GM21390 (cell line): ENCODE results near the gene ATP7A.
"Not testable (repeated sequence)": the region's sequence is repeated elsewhere in the genome, so short reads cannot be mapped to it uniquely, and the experiment has no call there.

Source experiments
- ATAC-seq: cut with Tn5 transposase; IDR thresholded peaks from one replicate; pipeline ENCODE4 v1.9.1; 2021; ENCODE audit not compliant: unreplicated experiment

ATP7A gene

DNA sequence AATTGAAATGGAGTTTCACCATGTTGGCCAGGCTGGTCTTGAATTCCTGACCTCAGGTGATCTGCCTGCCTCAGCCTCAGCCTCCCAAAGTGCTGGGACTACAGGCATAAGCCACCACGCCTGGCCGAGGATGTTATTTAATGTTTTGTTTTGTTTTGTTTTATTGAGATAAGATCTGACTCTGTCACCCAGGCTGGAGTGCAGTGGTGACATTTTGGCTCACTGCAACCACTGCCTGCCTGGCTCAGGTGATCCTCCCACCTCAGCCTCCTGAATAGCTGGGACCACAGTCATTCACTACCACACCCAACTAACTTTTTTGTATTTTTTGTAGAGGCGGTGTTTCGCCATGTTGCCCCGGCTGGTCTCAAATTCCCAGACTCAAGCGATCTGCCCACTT is 34.5 kb downstream of the ATP7A start:
- ATAC-seq = not testable (repeated sequence)

DNA sequence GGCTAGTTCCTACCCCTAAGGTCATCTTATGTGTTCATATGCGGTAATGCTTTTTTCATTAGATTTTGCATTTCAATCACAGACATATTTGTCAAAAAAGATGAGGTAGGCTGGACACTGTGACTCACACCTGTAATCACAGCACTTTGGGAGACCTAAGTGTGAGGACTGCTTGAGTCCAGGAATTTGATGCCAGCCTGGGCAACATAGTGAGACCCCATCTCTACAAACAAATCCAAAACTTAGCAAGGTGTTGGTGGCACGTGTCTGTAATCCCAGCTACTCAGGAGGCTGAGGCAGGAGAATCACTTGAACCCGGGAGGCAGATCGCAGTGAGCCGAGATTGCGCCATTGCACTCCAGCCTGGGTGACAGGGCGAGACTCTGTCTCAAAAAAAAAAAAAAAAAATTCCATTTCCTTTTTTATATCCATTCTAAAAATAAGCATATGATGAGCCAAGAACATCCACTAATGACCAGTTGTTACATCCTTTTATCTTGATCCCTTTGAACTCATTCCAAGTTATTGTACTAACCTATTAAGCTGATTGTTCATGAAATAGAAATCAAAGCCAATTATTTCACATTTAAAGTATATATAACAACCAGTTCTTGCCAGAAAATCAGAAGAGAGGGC is 35.5 kb downstream of the ATP7A start:
- ATAC-seq = no peak

DNA sequence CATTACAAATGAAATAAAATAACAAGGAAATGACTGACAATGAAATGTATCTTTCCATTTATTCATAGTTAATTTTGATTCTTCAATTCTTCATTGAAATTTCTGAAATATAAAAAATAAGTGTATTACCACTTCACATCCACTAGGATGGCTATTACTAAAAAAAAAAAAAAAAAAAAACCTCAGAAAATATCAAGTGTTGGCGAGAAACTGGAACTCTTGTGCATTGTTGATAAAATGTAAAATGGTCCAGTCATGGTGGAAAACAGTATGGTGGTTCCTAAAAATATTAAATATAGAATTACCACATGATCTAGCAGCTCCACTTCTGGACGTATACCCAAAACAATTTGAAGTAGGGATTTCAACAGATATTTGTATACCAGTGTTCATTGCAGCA is 36.1 kb downstream of the ATP7A start:
- no peak for ATAC-seq

DNA sequence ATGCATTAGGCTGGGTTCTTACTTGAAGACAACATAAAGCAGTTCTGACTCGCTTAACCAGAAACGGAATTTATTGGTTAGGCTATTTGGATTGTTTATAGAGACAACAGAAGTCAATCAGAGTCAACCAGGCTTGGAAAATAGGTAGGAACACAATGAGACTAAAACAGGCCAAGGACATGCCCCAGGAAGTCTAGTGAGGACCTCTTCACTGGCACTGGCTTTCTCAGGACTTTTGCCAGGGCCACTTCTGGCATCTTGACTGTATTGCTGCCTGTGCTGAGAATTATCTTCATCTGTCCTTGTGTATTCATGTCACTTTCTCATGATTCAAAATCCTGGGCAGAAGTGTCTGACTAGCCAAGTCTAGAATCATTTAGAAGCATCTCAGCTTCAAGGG is 39.3 kb downstream of the ATP7A start:
- ATAC-seq = no peak

DNA sequence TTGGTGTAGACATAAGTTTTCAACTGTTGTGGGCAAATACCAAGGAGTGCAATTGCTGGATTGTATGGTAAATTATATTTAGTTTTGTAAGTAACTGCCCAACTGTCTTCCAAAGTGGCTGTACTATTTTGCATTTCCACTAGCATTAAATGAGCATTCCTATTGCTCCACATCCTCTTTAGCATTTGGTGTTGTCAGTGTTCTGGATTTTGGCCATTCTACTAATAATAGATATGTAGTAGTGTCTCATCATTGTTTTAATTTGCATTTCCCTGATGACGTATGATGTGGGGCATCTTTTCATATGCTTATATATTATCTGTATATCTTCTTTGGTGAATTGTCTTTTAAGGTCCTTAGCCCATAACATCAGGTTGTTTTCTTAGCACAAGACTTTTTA is 41.7 kb downstream of the ATP7A start:
- no peak for ATAC-seq

DNA sequence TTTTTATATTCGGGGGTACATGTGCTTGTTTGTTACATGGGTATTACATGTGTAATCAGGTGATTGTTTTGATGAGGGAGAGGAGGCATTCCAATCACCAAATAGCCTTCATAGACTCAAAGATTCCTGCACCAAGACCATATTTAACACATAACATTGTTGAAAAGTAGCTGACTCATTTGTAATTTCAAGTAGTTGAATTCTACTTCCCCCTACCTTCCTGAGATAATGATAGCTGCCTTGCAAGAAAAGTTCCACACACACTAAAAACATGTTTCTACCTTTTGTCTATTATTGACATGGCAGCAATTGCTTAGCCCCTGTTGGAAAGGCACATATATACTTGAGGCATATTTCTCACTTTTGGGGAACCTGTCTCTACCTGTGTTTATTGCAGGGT is 42.8 kb downstream of the ATP7A start:
- no peak for ATAC-seq

DNA sequence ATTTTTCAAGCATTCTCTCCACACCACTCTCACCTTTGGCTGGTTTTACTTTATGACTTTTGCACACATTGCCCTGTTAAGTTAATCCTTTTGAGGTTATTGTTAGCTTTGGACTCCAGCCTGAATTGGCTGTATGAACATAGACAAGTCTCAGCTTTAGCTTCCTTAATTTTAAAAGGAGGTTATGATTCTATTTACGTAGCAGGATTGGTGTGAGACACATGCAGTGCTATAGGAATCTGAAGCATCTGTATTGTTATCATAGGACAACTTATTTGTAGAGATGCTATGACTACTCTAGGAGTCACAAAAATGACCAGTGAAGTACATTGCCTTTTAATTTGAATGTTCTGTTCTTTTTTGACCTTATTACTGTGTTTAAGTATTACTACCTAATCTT is 43.2 kb downstream of the ATP7A start:
- no peak for ATAC-seq

DNA sequence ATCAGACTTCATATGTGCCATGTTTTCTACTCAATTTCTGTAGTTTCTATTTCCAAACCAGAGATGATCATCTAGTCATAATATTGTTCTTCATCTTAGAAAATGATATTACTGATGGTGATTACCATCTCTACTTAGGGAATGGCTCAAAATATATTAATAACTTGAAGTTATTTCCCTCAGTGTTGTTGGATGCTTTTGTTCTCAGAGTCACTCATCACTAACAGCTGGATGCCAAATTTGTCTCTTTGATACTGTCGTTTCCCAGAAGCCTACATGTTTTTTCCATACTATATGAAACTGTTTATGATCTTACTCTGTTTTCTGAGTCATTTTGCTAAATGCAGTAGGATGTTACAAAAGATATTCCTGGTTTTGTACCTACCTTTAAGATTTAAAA is 50.1 kb downstream of the ATP7A start:
- no peak for ATAC-seq

DNA sequence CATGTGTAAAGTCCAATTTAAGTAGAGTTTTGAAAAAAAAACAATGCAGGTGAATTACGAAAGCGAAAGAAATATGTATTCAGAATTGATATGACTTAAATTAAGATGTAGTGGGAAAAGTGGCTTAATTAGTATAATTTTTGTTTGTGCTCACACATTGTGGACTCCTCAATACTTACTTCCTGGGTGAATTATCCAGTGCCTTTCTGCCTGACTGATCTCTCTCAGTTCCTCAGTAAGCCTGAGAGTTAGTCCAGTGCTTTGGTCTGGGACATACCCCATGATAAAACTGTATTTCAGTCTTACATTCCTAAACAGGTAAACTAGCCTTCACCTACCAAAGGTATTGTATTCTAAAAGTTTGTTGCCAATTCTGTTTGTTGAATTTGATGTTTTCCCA is 50.6 kb downstream of the ATP7A start:
- no peak for ATAC-seq

DNA sequence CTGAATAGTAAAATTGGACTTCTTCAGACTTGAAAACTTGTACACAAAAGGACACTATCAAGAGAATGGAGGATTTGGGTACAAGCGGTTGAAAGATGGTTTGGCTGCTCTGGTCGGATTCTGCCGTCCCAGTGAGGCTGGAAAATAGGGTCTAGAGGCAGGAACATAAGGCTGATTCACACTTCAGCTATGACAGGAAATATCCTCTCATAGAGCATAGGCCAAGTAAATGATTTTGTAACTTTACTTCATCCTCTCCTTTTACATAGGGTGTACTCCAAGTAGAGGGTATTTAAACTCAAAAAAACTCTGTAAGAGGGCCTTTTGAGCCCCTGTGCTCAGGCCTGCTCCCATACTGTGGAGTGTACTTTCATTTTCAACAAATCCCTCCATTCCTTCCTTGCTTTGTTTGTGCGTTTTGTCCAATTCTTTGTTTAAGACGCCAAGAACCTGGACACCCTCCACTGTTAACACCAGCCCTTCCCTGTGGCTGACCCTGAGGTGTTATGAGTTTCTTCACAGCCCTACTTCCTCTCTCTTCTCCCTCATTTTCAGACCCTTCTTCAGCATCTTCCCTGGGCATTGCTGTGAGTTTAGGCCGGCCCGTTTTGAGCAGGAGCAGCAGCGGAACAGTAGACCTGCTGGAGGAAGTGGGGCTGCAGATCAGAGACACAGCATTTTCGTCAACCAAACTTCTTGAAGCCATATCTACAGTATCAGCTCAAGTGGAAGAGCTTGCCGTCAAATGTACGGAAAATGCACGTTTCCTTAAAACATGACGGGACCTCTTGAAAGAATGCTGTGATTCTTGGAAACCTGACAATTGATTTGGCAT is 51.8 kb downstream of the ATP7A start:
- no peak for ATAC-seq

DNA sequence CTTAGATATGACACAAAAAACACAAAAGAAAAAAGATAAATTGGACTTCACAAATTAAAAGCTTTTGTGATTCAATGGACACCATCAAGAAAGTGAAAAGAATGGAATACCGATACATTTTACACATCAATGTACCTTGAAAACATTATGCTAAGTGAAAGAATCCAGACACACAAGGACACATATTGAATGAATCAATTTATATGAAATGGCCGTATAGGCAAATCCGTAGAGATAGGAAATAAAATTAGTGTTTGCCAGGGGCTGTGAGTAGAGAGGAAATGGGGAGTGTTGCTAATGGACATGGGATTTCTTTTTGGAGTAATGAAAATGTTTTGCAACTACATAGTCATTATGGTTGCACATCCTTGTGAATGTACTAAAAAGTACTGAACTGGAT is 55.9 kb downstream of the ATP7A start:
- no peak for ATAC-seq

DNA sequence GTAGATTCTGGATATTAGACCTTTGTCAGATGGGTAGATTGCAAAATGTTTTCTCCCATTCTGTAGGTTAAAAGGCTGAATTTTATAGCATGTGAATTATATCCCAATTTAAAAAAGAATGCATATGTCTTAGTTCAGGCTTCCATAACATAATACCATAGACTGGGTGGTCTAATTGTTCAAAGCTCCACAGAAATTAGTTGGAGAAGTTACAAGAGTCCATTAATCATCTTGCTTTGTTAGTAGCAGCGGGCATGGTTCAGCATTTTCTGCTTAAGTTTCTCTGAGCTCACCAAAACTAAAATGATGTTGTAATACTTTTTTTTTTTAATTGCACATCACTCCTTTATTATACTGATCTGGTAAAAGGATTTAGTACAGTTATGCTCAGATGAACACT is 57.1 kb downstream of the ATP7A start:
- ATAC-seq = no peak

DNA sequence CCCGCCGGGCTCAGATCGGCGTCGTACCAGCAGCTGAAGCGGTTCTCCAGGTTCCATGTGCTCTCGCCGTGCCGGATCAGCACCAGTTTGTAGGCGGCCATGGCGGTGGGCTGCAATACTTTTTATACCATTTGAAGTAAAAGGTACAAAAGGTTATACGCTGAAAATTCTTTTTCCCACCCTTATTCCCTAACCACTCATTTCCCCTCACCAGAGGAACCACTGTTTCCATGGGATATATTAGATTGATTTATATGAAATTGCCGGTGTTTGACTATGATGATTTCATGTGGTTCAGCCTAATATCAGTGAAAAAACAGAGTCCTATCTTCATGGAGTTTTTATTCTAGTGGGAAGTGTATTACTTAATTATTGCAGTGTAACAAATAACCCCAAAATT is 59.0 kb downstream of the ATP7A start, which contains the start of gene PGAM4:
PGAM4 (minus strand) TSS at position 101 of the 400 bp plus-strand sequence; CDS start at position 101, 0 bp downstream.
- ATAC-seq = no peak

DNA sequence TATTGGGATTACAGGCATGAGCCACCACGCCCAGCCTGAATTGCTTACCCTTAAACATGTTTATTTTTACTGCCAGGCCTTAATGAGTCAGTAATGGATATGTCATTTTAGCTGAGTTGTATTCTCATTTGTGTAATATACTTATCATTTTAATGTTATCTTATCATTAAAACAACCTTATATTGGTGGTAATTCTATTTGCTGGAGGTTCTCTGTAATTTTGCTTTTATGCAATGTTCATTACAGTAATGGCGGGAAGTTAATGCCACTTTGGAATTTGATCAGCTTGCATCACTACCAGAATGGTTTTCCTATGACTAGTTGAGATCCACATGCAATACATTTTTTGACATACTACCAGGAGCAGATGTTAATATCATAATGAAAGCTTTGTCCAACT is 65.3 kb downstream of the ATP7A start:
- ATAC-seq = no peak

DNA sequence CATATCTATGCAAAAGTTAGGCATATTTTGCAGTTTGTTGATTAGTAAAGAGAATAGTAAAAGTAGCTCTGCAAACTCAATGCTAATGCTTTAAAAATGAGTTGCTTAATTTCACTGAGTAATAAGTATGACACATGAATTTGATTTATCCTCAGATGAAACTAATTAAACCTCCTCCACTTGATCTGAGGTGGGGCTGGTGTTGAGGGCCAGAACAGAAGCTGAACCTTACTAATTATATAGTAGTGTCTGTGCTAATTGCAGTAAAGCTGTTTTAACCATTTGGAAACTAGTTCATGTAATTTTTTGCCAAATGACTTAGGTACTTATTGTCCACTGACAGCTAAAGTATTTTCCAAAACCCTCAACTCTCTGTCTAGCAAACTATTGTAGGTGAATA is 66.6 kb downstream of the ATP7A start:
- no peak for ATAC-seq

DNA sequence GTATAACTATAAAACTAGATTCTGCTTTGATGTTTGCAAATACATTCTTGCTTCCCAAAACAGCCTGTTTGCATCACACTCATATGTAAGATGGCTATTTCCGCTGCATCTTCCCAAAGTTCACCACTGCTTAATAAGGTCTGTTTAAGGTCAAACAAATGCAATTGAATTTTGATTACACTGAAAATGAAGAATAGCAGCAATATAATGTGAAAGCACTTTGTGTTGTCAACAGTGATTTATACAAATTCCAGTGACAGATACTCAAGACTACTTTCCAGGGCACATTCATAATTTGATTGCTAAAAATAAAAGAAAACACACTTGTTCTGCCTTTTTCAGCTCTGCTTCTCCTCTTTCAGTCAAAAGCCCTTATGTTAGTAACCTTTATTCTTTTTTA is 67.0 kb downstream of the ATP7A start:
- ATAC-seq = no peak

DNA sequence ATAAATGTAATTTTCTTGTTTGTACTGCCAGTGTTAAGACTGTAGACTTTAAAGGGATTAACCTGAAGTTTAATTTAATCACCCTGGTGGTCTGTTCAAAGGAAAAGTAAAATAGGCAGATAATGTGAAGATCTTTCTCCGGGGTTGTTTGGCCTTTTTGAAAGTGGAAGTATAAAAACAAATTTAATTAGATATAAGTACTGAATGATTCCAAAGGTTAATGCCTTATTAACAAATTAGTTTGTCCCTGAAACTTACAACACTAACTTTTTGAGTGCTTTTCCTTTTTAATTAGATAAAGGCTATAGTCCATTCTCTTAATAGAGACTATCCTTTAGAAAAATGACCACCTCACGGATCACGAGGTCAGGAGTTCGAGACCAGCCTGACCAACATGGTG is 69.4 kb downstream of the ATP7A start:
- ATAC-seq = no peak

DNA sequence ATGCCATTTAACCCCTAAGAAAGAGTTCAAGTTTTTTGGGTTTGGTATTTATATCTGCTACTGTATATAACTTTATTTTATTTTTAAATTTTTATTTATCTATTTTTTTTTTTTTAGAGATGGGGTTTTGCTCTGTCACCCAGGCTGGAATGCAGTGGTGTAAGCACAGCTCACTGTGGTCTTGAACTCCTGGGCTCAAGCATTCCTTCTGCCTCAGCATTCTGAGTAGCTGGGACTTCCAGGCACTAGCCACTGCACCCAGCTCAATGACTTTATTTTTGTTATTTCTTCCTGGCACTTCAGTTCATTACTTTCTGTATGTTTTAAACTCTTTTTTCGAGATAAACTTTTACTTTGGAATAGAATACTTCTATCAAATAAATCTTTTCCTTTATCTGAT is 101.4 kb downstream of the ATP7A start:
- ATAC-seq = no peak

DNA sequence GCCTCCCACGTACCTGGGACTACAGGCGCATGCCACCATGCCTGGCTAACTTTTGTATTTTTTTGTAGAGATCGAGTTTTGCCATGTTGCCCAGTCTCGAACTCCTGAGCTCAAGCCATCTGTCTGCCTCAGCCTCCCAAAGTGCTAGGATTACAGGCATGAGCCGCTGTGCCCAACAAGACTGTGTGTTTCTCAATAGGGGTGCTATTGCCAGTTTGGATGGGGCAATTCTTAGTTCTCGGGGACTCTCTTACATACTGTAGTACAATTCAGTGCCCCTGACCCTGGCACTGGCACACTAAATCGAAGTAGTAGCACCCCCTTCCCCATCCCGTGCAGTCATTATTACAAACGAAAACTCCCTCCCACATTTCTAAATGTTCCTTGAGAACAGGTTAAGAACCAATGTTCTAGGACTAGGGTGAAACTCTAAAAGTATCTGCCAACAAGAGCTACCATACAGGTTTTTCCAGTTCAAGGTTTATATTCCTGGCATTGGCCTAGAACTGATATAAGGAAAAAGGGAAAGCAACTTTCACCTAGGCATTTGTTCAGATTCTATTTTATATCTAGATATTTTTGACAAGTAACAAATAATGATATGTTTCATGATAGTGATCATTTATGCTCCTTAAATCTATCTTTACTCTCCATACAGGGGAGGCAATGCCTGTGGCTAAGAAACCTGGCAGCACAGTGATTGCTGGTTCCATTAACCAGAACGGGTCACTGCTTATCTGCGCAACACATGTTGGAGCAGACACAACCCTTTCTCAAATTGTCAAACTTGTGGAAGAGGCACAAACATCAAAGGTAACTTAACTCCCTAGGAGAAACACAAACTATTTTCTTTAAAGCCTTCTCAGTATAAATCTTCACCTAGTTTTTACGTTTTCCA is 109.3 kb downstream of the ATP7A start:
- ATAC-seq = no peak

DNA sequence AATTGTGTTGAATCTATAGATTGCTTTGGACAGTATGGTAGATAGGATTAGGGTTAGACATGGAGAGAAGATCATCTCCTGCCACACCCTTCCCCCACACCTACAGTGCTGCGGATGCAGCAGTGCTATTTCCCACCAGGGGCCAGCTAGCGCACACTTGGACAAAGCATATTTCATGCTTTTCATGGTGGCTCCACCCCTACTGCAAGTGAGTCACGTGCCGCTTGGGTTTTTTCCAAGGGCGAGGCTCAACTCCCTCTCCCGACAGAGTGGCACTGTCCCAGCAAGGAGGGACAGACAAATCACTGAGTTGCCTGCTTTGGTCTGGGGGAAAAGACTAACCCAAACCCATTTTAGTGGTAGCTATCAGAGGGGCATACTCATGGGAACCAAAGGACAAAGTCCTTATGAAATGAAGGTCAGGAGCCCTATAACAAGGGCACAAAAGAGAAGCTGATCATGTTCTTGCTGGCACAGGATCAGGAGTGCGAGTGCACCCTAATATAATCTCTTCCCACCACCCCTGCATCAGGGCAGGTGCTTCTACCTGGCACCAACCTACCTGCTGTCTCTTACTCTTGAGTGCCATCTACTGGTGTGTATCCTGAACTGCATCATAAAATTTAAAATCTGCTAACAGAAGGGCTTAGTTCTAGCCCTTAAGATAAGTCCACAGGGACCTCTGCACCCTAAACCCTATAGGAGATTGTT is 114.0 kb downstream of the ATP7A start:
- ATAC-seq = no peak

DNA sequence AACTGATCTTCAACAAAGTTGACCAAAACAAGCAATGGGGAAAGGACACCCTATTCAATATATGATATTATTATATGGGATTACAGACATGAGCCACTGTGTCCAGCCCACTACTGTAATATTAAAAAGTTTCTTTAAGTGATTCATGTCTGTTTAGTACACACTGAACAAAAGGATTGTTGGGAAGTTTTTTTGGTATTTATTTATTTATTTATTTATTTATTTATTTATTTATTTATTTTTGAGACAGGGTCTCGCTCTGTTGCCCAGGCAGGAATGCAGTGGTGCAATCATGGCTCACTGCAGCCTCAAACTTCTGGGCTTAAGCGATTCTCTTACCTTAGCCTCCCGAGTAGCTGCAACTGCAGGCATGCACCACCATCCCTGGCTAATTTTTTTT is 117.3 kb downstream of the ATP7A start:
- no peak for ATAC-seq
